HG02763 (cell line): ENCODE results near the gene CAPZB.

Experiments used
- ATAC-seq: cut with Tn5 transposase; IDR thresholded peaks from one replicate; pipeline ENCODE4 v1.9.1; 2021; ENCODE audit warnings: mild to moderate bottlenecking, moderate library complexity; ENCODE audit not compliant: unreplicated experiment

Gene CAPZB

GRCh38 chr1:19409477-19410341 lies 75.6 kb downstream of the CAPZB start:
- ATAC-seq, result no peak

- no peak for ATAC-seq
Measured at GRCh38 chr1:19407494-19408096, 77.7 kb downstream of the CAPZB start.

- no peak for ATAC-seq
Measured at GRCh38 chr1:19406680-19407079, 78.7 kb downstream of the CAPZB start.

GRCh38 chr1:19405761-19406487 lies 79.4 kb downstream of the CAPZB start:
- no peak for ATAC-seq

DNA sequence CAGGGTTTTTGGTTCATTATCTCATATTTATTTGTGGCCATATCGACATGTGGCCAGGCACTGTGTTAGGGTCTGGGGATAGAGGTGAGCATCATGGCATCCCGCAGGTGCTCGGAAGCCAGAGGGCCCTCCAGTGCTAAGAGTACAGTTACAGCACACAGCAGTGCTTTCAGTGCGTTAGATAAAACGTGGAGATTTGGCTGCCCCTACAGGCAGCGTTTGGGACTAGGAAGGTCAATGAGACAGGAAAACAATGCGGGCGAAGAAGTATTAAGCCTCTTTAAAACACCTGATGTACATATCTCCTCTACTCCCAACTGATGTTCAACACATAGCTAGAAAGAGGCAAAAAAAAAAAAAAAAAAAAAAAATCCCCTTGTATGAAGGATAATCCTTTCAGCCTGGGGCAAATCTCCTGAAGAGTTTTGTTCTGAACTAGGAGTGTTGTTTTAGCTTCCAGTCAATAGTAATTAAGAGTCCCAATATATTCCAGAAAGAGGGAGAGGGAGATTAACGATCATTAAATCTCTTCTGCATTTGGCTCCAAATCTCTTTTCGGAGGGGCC lies 80.1 kb downstream of the CAPZB start:
- ATAC-seq, result no peak

DNA sequence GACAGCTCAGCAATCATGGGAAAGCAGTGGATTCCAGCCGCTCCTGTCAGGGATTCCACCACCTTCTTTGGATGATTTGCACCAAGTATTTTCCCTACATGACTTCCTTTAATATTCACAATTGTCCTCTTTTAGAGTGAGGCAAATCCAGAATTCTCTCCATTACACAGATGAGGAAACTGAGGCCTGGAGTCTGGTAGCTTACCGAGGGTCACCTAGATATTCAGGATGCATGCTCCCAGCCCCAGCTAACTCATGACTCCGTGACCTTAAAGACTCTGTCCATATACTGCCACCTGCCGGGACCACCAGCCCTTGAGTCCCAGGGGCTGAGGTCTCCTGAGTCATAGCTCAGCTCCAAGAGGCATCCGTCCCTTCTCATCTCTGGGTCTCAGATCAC lies 80.6 kb downstream of the CAPZB start:
- no peak for ATAC-seq

GRCh38 chr1:19403256-19403655 lies 82.1 kb downstream of the CAPZB start:
- ATAC-seq, result no peak

DNA sequence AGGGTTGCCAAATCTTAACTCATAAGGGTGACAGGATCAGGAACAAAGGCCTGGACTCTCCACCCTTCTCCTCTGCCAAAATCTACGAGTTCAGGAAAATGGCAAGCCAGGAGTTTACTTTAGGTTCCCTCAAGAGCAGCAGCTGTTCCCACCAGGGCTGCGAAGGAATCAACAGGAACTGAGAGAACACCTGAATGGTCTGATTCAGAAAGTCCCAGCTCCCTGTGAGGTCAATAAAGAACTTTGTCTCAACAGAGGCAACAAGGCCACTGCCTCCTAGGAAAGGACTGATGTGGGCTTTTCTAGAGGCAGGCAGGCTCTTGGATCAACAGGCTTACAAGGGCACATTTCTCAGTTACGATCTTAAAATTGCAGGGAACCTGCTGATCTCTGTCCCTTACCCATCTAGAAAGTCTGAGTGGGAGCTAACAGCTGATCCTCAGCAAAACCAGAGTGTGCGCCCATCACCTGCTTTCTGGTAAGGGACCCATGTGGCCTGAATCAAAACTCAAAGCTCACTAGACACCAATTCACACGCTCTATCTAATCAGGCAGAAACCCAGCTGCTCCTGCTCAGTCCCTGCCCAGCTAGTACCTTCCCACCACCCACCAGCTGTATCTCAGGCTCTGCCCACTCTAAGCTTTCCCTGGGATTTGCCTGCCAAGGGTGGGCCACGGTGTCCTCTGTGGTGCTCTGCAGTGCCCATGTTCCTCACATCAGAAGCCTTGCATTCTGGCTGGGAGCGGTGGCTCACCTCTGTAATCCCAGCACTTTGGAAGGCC lies 83.1 kb downstream of the CAPZB start:
- no peak for ATAC-seq

GRCh38 chr1:19401535-19401889 lies 83.8 kb downstream of the CAPZB start:
- ATAC-seq, result no peak

GRCh38 chr1:19400875-19401534 lies 84.3 kb downstream of the CAPZB start:
- ATAC-seq, result no peak

DNA sequence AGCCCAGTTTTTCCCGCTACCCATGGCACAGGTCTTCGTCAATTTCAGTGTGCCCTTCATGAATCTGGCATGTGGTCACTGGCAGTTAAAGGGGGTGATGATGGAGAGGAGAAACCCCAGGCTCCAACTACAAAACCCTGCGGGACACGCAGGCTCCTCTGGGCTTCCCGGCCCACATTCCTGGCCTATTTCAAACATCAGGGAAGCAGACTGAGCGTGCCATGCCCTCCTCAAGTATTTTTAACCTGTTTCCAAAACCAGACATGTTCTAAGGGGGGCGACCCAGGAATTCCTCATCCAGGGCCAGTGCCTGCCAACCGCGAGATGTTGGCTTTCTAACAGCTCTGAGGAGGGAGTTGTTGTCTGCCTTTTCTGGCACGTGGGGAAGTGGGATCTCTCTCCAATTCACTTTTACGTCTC lies 85.1 kb downstream of the CAPZB start:
- ATAC-seq, result no peak

GRCh38 chr1:19398309-19398760 lies 87.0 kb downstream of the CAPZB start:
- no peak for ATAC-seq

DNA sequence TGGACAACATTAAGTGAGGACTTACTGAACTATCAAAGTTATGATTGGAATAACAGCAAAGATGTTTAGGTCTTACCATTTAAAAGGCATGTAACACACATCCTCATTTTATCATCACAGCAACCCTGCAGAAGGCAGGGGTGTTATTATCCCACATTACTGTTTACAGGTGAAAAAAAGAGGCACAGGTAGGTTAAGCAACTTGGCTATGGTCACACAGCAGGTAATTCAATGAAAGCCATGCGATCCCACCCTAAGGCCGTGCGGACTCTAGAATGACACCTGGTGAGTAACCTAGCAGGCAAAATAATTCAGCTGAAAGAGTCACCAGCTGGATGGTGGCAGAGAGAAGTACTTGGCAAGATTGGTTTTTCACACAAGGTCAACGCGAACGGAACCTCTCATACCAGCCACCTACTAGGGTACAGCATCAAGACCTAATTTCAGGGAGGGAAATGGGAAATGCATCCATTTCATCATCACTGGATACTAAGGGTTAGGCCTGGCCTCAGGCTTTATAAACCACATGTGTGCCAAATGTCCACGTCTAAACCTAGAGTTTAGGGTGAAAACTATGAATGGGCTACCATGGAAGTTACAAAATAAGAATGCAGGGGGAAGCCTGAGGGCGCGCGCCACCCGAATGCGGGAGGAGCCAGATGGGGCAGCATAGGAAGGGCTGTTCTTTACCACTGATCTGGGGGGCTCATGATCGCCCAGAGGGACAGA lies 88.0 kb downstream of the CAPZB start:
- no peak for ATAC-seq

GRCh38 chr1:19396280-19396679 lies 89.1 kb downstream of the CAPZB start:
- no peak for ATAC-seq

DNA sequence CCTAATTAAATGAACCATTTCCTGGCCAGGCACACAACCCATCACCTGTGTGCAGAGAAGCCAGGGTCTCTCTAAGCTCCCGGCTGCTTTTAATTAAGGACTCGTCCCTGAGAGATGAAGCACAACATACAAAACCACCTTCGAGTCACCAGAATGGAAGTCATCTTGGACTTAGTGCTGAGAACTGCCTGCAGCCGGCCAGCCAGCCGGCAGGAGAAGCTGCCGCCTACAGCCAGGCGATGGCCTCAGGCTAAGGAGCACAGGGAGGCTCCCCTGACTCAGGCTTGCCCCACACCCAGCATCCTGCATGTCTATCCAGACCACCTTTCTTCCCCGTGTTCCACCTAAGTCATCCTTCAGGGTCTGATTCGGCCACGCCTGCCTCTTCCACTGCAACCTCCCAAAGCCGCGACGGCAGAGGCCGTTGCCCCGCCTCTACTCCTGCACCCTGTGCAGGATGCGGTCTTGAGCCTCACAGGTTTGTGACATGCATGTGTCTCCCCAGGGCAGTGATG lies 89.6 kb downstream of the CAPZB start:
- ATAC-seq, result no peak

- ATAC-seq, result no peak
Measured at GRCh38 chr1:19393046-19393445, 92.3 kb downstream of the CAPZB start.

GRCh38 chr1:19392221-19392620 lies 93.1 kb downstream of the CAPZB start:
- no peak for ATAC-seq

DNA sequence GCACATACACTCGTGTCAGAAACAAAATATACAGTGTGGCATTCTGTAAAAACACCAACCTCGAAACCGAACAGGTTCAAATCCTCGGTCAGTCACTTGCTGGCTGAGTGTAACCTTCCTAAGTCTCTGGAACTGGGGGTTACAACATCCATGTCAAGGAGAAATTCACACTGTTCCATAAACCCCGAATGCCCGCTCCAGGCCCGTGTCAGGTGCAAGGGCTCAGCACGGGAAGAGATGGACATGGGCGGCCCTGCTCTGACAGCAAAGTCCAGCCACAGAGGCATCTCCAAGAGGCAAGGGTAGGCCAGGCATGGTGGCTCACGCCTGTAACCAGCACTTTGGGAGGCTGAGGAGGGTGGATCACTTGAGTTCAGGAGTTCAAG lies 93.8 kb downstream of the CAPZB start:
- ATAC-seq, result no peak

DNA sequence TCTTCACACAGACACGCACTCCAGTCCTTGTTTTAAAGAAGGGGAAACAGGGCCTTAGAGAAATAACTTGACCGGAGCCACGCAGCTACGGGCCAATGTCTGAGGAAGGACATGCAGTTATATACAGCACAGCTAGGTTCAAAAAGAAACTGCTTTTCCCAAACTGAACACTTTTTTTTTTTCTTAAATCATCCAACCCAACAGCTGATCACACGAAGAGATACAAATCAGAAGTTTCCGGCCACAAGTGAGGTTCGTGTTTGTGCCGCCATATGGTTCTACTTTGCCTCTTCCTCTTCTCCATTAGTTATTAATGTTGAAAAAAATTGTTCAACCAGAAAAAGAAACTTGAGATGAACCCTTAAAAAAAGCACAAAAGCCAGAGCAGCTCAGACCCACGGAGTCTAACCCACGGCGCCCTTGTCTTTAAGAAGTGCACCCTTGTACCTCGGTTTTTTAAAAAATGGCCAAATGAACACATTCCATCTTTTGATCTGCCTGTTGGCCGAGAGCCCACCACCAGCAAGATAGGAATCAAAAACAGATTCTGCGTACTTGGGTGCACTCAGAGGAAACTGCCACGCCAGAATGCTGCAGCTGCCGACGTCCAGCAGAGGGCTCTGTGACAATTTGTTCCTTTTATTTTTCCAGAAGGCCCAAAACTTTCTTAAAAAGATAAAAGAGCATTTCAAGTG lies 94.3 kb downstream of the CAPZB start:
- ATAC-seq, result no peak
